GM18519 (cell line): Measurements from ENCODE around the gene PRADC1.
"Not testable (repeated sequence)": the region's sequence is repeated elsewhere in the genome, so short reads cannot be mapped to it uniquely, and the experiment has no call there.

ENCODE experiments used
- ATAC-seq: cut with Tn5 transposase; IDR thresholded peaks from one replicate; pipeline ENCODE4 v1.9.1; 2021; ENCODE audit warnings: mild to moderate bottlenecking, moderate library complexity; ENCODE audit not compliant: unreplicated experiment, low FRiP score

PRADC1 gene

DNA sequence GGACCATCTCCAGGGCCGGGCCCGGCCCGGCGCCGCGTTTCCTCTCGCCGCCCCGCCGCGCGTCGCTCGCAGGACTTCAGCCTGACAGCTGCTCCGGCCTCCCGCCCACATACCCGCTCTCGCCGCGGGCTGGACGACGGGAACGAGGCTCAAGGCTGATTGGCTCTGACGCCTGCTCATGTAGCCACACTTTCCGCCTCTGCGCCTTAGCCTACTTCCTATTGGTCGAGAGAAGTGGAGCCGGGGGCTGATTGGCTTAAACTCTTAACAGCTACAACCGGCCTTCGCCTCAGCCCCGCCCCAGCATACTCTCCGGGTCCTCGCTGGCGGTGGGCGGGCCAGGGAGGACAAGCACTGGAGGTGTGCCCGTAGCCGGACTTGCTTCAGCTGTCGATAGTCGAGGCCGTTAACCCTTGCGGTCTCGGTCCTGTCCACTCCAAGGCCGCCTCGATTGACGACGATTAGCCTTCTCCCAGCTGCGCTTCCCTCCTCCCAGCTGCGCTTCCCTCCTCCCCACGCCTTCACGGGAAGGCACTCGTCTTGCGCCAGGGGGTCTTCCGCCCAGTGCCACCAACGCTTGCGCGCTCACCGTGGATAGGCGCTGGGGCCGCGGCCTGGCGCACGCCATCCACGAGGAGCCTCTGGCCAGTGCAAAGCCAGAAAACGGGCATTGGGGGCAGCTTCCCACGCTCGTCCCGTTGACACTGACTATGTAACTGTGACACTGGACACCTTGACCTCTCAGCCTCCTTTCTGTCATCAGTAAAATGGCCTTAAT is at the start of gene PRADC1:
TSS of gene PRADC1 (minus strand) at position 86 of the 778 bp plus-strand sequence. CDS start at position 7, 79 bp downstream.
- peak; percentile 92 for ATAC-seq

DNA sequence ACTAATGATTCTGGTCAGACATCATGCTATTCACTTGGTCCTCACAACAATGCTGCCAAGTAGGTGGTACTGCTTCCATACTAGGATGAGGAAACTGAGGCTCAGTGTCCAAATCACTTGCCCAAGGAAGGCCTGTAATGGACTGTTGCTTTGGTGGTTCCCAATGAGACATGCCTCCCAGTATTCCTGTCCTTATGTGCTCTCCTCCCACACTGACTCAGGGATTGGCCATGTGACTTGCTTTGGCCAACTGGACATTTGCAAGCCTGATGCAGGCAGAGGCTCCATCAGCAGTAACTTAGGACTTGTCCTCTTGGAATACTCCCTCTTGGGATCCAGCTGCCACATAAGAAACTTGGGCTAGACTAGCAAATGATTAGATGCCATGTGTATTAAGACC is 48.2 kb upstream of the PRADC1 start:
- no peak for ATAC-seq

DNA sequence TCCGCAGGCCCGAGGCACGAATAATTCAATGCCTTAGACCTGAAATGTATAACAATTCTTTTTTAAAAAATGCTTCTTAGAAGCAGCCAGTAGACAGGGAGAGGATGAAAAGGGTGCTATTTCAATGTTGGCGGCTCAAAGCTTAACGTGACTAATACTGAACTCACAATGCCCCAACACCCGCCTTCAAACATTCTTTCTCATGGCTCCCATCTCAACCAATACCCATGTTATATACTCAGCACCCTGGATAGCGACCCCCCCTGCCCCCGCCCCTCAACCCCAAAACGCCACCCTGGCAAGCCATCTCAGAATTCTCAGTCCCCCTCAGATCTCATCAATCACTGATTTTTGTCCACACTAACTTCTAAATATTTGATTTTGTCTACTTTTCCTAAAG is 46.8 kb upstream of the PRADC1 start:
- ATAC-seq, result no peak

DNA sequence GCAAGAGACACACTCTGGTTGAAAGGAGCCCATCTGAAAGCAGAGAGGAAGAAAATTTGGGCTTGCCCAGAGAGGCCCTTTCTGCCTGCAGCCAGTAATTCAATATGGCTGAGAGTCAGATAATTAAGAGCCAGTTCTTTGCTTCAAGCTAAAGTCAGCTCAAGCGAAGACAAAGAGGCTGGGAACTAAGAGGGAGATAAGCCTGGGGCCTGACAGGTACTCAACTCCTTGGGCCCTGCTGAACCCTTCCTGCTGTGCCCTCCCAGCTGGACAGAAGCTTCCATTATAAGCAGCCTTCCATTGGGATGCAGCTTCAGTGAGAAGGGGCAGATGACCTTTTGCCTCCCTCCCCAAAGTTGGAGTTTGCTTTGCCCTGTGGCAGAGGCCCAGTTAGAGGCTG is 39.2 kb upstream of the PRADC1 start:
- no peak for ATAC-seq

DNA sequence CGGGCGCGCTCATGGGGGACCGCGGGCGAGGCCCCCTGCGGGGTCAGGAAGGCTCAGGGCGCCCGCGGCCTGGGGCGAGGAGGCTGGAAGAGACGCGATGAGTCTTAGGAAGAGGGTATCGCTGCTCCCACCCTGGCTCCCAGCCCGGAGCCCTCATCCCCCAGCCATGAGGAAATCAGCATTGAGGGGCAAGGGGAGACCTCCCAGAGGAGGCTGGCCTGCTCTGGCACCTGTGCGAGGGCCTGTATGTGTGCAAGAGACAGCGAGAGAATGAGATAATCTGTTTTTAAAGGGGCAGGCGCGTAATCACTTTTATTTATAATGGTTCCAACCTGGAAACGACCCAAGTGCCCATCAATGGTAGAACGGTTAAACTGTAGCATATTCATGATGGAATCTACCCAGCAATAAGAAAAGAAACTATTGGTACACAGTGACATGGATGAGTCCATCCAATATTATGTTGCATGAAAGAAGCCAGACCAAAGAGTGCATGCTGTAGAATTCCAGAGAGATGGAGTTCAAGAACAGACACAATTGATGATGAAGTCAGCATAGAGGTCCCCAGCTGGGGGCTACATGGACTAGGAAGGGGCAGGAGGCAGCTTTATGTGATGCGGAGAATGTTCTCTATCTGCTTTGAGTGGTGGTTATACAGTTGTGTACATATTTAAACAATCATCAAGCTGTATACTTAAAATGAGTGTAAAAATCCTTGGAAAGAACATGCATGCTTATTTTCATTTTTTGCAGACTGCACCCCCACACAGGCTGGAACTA is 36.8 kb upstream of the PRADC1 start:
- ATAC-seq, result no peak

DNA sequence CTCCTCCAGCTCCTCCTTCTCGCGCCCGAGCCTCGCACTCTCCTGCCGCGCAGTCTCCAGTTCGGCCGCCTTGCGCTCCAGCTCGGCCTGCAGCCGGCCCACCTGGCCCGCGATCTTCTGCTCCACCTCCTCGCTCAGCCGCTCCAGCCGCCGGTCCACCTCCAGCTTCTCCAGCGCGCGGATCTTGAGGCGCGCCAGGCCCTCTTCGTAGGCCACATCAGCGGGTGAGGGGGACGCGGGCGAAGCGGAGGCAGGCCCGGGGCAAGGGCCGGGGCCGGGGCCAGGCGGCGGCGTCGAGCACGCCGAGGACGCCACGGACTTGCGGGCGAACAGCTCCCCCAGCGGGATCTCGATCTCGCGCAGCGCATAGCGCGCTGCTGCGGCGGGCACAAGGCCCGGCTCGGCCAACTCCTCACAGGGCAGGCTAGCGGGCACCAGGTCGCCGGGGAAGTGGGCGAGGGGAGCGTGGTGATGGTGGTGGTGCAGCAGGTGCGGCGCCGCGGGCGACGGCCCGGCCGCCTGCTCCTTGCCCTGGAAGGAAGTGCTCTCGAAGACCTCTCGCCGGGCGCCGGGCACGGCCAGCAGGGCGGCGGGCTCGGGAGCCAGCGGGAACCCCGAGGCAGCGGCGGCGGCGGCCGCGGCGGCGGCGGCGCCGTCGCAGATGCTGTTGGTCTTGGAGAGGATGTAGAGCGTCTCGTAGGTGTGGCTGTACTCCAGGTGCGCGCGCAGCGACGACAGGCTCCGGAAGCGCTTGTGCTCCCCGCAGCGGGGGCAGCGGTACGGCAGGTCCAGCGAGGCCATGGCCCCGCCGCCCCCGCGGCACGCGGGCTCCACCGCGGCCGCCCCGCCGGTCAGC is 36.0 kb upstream of the PRADC1 start:
- ATAC-seq, result no peak

DNA sequence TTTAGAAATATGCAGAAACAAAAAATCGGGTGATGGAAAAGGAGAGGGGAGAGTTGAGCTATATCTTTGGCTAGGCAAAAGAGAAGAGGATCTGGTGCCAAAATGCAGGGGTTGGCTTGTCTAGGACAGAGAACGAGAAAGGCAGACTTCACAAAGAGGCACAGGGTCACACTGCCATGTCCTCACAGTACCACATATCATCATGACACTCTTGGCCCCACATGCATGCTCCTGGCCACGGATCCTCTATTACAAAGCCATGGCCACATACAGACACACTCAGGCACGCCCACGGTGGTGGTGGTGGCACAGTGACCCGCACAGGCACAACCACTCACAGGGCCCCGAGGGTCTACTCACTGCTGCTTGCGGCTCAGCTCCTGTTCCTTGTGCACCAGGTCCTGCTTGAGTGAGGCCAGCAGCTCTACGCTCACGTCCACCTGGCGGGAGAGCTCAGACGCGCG is 35.4 kb upstream of the PRADC1 start:
- no peak for ATAC-seq

DNA sequence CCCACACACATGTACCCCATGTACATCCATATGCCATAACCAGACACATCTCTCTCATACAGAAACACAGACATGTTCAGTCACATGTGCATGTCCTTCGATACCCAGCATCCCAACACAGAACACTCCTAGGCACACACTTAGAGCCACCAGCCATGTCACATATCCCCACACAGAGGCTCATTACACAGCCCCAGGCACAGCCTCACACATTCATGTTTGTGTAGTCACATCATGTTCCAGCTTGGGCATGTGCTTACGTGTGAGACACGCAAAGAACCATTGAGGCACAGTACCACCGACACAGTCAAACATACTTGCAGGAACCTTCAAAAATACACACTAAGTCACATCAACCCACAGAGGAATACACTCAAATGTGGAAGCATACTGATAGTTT is 34.0 kb upstream of the PRADC1 start:
- ATAC-seq, result no peak

DNA sequence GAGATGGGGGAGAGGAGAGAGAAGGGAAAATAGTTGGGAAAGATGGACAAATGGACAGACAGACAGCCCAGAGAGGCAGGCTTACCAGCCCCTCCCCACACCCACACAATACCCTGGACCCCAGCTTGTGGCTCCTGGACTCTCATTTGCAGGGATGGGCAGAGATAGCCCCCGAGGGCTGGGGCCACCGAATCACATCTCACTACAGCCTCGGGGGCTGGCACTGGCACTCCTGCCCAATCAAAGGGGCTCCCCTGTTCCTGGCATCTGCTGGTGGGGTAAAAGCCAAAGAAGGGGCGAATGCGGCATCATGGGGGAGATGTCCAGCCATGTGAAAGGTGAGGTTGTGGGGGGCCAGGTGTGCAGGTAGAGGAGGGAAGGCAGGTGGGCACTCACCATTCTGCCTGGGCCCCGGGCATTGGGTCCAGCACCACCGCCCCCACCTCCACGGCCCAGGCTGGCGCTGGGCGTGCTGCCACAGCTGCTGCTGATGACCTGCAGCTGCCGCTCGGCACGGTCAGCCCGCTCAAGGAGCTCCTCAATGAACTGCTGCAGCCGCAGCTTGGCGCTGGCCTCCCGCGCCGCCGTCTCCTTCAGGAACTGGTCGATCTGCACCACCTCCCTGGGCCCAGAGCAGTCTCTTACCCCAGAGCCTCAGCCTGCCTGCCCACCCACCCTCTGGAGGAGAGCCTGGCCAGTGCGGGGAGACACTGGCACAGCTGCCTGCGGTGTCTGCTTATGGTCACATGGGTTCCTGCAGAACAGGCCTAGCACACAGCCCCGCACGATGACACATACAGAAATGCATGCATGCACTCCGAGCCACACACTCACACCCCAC is 33.2 kb upstream of the PRADC1 start:
- no peak for ATAC-seq

DNA sequence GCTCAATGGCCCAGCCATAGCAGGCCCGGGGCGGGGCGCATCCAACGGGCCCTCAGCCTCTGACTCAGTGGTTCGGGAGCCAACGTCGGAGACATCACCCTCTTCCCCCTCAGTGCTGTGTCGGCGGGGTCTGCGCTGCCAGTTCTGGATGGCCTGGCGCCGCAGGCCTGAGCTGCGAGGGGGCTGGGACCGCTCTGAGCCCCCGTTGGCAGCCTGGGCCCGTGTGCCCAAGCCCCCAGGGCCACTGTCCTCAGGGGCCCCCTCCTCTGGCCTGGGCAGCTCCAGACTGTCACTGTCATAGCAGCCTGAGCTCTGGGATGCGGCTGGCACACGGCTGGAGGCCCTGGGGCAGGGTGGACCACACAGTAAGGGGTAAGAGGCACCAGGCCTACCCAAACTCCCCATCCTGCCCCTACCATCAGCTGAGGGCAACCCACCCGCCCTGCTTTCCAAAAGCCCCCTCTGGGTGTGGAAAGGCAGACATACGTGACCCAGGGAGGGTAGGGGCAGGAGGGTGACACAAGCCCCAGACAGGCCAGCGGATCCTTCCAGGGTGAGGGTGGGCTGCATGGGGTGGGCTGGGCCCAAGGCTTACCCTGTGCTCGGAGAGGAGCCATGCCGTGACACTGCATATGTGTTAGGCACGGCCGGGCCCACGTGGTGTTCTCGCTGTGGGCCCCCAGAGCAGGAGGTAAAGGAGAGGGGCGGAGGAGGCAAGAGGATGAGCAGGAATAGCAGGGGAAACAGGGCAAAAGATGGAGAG is 32.4 kb upstream of the PRADC1 start:
- ATAC-seq, result no peak

DNA sequence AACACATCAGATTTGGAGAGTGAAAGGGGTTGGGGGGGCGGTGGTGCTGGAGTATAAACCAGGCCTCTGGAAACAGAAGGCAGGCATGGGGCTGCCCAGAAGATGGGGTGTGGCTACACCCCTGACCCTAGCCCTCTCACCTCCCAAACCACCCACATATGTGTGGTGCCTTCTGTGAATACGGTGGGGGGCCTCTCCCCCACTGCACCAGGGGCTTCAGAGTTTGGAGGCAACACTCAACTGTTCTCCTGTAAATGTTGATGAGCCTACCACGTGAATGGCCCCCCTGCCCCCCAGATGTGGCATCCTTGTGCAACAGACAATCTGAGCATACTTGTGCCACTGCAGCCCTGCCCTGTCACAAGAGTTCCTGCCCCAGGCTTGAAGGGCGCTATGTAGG is 31.7 kb upstream of the PRADC1 start:
- no peak for ATAC-seq

DNA sequence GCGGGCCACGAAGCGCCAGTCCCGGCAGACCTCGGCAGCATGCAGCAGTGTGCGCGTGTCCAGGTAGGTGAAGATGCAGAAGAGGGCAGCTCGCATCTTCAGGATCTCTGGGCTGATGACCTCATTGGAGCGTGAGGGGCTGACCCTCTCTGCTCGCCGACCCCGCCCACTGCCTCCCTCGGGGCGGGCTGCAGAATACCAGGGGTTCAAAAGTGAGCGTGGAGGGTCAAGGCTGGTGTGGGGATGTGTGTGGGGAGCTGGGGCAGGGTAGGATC is 31.2 kb upstream of the PRADC1 start:
- ATAC-seq, result no peak

DNA sequence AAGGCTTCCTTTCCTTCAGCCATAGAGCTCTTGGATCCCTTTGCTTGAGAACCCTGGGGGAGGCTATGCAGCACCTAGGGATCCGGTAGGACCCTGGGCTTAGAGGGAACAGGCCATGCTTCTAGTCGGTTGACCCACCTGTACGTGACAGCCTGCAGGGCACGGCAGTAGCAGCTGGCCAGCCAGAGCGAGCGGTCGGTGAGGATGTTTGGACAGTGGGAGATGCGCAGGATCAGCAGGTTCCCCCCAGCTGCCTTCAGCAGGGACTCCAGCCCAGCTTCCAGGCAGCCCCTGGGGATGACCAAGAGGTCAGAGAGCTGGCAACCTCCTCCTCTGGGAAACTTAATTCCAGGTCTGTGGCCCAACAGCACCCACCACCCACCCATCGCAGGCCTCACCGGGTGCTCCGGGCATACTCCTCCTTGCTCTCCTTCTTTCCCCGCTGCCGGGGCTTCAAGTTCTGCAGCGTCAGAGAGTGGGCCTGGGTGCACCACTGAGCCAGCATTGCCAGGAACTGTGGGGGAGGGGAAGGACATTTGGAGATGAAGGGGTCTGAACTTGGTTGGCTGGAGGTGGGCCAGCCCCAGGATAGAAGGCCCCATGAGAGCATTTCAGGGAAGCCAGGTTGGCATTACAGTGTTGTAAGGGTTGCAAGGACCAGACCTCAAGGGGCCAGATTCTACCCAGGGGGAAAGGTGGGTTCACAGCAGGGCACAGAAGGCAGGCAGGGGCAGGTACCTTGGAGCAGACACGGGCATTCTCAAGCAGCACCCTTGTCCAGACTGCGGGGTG is 30.7 kb upstream of the PRADC1 start:
- ATAC-seq, result no peak

DNA sequence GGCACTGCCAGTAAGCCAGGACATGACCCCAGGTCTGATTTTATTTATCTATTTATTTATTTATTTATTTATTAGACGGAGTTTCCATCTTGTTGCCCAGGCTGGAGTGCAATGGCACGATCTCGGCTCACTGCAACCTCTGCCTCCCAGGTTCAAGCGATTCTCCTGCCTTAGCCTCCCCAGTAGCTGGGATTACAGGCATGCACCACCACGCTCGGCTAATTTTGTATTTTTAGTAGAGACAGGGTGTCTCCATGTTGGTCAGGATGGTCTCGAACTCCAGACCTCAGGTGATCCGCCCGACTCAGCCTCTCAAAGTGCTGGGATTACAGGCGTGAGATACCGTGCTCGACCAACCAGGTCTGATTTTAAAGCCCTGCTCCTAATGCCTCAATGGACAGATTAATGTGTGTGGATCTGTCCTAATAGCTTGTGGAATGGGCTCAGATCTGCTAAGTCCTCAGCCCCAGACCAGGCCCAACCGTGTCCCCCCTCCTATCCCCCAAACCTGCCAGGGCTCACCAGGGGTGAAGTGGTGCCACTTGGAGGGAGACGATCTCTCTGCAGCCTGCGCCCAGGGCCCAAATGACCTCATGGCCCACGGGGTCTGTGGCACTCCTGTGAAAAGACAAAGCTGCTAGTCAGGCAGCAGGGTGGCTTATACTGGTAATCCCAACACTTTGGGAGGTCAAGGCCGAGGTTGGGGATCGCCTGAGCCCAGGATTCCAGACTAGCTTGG is 29.8 kb upstream of the PRADC1 start:
- not testable (repeated sequence) for ATAC-seq

DNA sequence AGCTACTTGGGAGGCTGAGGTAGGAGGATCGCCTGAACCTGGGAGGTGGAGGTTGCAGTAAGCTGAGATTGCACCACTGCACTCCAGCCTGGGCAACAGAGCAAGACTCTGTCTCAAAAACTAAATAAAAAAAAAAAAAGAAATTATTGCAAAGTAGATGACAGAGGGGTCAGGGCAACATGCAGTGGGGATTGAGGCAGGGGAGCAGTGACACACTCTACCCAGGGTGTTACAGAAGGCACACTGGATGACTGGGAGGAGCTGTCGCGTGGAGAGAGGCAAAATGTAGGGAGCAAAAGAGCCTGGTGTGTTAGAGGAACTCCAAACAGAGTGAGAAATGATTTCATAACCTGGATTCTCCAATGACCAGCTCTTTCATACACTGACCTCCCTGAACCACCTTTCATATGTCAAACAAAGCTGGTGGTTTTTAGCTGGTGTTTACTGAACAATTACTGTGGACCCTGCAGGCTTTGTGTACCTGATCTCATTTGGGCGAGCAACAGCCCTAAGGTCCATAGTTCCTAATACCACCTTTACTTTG is 29.1 kb upstream of the PRADC1 start:
- no peak for ATAC-seq

DNA sequence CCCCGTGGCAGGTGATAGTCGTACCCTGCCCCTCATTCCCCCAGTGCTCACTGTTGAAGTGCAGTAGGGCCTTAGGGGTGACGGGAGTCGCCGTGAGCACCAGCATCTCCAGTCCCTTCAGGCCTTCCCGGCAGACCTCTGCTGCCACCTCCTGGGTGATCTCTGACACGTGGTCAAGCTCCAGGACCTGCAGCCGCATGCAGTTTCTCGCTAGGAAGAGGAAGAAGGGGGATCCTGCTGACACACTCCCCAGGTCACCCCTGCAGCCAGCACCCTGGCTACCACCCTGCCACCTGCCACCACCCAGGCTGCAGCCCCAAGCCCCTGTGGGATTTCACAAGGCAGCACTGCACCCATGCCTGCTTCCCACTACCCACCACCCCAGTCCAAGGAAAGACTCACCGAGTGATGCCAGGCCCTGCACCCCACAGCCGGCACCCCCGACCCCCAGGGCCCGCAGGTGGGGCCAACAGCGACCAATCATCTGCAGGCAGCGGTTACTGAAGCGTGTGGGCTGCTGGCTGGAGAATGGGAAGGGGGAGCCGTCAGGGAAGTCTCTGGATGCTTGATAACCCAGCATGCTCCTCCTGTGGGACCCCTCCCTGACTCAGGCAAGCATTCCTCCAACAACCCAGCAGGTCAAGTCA is 27.4 kb upstream of the PRADC1 start:
- ATAC-seq, result no peak

DNA sequence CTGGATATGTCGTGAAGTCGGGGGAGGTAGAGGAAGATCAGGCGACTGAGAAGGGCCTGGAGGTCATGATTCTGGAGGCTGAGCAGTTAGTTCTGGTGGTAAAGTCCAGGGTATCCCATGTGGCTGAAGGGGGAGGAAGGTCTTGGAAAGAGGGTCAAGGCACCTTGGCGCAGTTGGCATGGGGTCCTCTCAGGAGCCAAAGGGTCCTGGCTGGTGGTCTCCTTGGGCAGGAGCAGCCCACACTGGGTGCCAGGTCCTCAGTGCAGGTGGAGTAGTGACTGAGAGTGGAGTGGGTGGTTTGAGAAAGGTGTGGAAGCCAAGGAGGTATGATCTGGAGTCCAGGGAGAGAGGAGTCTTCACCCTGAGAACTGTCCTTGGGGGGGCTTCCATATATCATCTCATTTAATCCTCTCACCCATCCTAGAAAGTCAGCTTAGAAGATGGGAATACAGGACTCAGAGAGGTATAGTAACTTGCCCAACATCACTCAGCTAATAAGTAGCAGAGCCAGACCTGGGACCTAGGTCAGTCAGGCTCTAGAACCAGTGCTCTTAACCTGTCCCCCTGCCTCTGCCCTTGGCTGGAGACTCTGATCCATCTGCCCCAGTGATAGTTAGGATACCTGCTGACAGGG is 26.8 kb upstream of the PRADC1 start:
- no peak for ATAC-seq
